ENCODE results near the gene PLXNA2.

The PLXNA2 gene

DNA sequence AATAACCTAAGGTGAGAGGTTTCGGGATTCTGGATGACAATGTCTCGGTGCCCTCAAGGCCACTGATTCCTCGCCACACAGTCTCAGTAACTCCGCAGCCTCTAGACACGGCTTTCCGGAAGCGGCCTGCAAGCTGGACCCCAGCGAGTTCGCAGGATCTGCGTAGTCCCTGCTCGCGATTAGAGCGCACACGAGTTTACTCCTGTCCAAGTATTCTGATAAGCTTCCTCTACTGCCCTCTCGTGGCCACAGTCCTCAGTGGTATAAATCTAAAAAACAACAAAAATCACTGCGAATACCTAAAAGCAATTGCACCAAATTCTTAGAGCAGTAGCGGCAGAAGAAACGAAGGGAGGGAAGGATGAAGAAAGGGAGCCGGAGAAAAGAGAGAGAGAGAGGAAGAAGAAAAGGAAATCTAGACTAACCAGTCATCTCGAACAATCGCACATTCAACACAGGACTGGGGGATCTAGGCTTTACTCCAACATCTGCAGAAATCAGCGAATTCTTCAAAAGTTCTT lies 1.1 kb upstream of the PLXNA2 start:
- H3K4me3 ChIP-seq (ENCODE audit: low read length): peak overlapping the region; percentile 84
- no peaks in the 10 kb centered on the region for H3K9me3 ChIP-seq (ENCODE audit: insufficient read depth, low read length)
- H3K27me3 ChIP-seq (ENCODE audit: low read depth, low read length): peaks cover 21% of the 10 kb centered on the region
- H4K20me1 ChIP-seq (ENCODE audit: insufficient read depth, low read length): peaks cover 5% of the 10 kb centered on the region
- peak overlapping the region; percentile 87 for H3K9ac ChIP-seq (ENCODE audit: low read length)
- H3K4me2 ChIP-seq (ENCODE audit: low read length): peak overlapping the region; percentile 88
- H3K4me1 ChIP-seq (ENCODE audit: low read length): peaks cover 37% of the 10 kb centered on the region
- TF ChIP-seq, protein P1, sequence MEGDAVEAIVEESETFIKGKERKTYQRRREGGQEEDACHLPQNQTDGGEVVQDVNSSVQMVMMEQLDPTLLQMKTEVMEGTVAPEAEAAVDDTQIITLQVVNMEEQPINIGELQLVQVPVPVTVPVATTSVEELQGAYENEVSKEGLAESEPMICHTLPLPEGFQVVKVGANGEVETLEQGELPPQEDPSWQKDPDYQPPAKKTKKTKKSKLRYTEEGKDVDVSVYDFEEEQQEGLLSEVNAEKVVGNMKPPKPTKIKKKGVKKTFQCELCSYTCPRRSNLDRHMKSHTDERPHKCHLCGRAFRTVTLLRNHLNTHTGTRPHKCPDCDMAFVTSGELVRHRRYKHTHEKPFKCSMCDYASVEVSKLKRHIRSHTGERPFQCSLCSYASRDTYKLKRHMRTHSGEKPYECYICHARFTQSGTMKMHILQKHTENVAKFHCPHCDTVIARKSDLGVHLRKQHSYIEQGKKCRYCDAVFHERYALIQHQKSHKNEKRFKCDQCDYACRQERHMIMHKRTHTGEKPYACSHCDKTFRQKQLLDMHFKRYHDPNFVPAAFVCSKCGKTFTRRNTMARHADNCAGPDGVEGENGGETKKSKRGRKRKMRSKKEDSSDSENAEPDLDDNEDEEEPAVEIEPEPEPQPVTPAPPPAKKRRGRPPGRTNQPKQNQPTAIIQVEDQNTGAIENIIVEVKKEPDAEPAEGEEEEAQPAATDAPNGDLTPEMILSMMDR (IDR thresholded peaks at IDR 0.05; ENCODE audit: low read depth, low read length): peak; percentile 94
- TF ChIP-seq EZH2phosphoT487 (IDR thresholded peaks at IDR 0.05; ENCODE audit: low read depth): no peak
- peaks cover 38% of the 10 kb centered on the region for H3K79me2 ChIP-seq (ENCODE audit: low read length)
- peak overlapping the region; percentile 33 for H3K27ac ChIP-seq (ENCODE audit: low read length)
- peak overlapping the region; percentile 50 for H2AFZ ChIP-seq (ENCODE audit: low read depth, low read length)
- H3K36me3 ChIP-seq (replicated peaks; ENCODE audit: low read depth, low read length): peaks cover 3% of the 10 kb centered on the region

- Histone ChIP-seq H4K20me1 (ENCODE audit: insufficient read depth, low read length) (peaks cover 5% of the 10 kb centered on the region), H3K4me2 (ENCODE audit: low read length) (peak overlapping the region; percentile 88), H3K27me3 (ENCODE audit: low read depth, low read length) (peaks cover 10% of the 10 kb centered on the region), H3K4me1 (ENCODE audit: low read length) (peaks cover 54% of the 10 kb centered on the region), H3K9me3 (ENCODE audit: insufficient read depth, low read length) (no peaks in the 10 kb centered on the region), H3K27ac (ENCODE audit: low read length) (peak overlapping the region; percentile 19; the same call in 1 of the 2 replicates), H3K36me3 (replicated peaks; ENCODE audit: low read depth, low read length) (peaks cover 3% of the 10 kb centered on the region), H3K4me3 (ENCODE audit: low read length) (peak overlapping the region; percentile 84), H2AFZ (ENCODE audit: low read depth, low read length) (peak overlapping the region; percentile 60), H3K79me2 (ENCODE audit: low read length) (peaks cover 50% of the 10 kb centered on the region), H3K9ac (ENCODE audit: low read length) (peak overlapping the region; percentile 87)
- TF ChIP-seq, protein P1 (IDR thresholded peaks at IDR 0.05; ENCODE audit: low read depth, low read length): no peak; the same call in 1 of the 2 replicates
- no peak for TF ChIP-seq EZH2phosphoT487 (IDR thresholded peaks at IDR 0.05; ENCODE audit: low read depth)
Measured at GRCh38 chr1:208243527-208243966, 637 bp downstream of the PLXNA2 start.

- TF ChIP-seq EZH2phosphoT487 (IDR thresholded peaks at IDR 0.05; ENCODE audit: low read depth): no peak
- TF ChIP-seq, protein P1 (IDR thresholded peaks at IDR 0.05; ENCODE audit: low read depth, low read length): peak; percentile 29
- Histone ChIP-seq H3K4me2 (ENCODE audit: low read length) (peak overlapping the region; percentile 88), H3K27ac (ENCODE audit: low read length) (no peak overlapping the region), H4K20me1 (ENCODE audit: insufficient read depth, low read length) (peaks cover 5% of the 10 kb centered on the region), H2AFZ (ENCODE audit: low read depth, low read length) (no peak overlapping the region), H3K27me3 (ENCODE audit: low read depth, low read length) (peaks cover 10% of the 10 kb centered on the region), H3K9ac (ENCODE audit: low read length) (peak overlapping the region; percentile 87), H3K9me3 (ENCODE audit: insufficient read depth, low read length) (no peaks in the 10 kb centered on the region), H3K79me2 (ENCODE audit: low read length) (peaks cover 55% of the 10 kb centered on the region), H3K4me3 (ENCODE audit: low read length) (peak overlapping the region; percentile 84), H3K36me3 (replicated peaks; ENCODE audit: low read depth, low read length) (peaks cover 7% of the 10 kb centered on the region), H3K4me1 (ENCODE audit: low read length) (peaks cover 59% of the 10 kb centered on the region)
Measured at GRCh38 chr1:208242941-208243526, 1.1 kb downstream of the PLXNA2 start.

DNA sequence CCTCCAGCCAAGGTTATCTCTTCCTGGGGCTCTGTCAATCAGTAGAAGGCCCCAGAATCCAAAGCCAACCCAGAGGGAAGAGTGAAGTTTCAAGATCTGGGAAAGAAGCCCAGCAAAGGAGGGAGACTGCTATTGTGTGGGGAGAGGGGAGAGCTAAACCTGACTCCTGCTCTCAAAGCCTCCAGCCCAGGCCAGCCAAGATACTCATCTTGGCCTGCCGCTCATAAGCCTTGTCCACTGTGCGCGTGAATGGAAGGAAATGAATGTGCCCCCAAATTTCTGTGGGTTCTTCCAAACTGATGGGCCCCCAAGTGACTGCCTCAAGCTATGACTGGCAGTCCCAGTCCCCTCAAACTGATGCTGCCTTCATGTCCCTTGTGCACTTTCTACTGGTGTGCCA lies 2.0 kb downstream of the PLXNA2 start:
- no peak for TF ChIP-seq EZH2phosphoT487 (IDR thresholded peaks at IDR 0.05; ENCODE audit: low read depth)
- H3K27ac ChIP-seq (ENCODE audit: low read length): no peak overlapping the region
- peaks cover 5% of the 10 kb centered on the region for H4K20me1 ChIP-seq (ENCODE audit: insufficient read depth, low read length)
- H3K4me3 ChIP-seq (ENCODE audit: low read length): peak overlapping the region; percentile 84
- H3K4me1 ChIP-seq (ENCODE audit: low read length): peaks cover 68% of the 10 kb centered on the region
- peak overlapping the region; percentile 88 for H3K4me2 ChIP-seq (ENCODE audit: low read length)
- H3K27me3 ChIP-seq (ENCODE audit: low read depth, low read length): peaks cover 10% of the 10 kb centered on the region
- H2AFZ ChIP-seq (ENCODE audit: low read depth, low read length): no peak overlapping the region
- H3K79me2 ChIP-seq (ENCODE audit: low read length): peaks cover 64% of the 10 kb centered on the region
- H3K9ac ChIP-seq (ENCODE audit: low read length): no peak overlapping the region
- H3K9me3 ChIP-seq (ENCODE audit: insufficient read depth, low read length): no peaks in the 10 kb centered on the region
- H3K36me3 ChIP-seq (replicated peaks; ENCODE audit: low read depth, low read length): peaks cover 7% of the 10 kb centered on the region
